K562 (cell line): Measurements from ENCODE around the gene SPAG4. TPM values are rescaled to one million over a fixed set of nuclear protein-coding genes. Genes with fewer than 3 reads are reported as not detected.

ENCODE experiments used
- ATAC-seq: fragments of 200-7000 bp; cut with Tn5 transposase; 3 replicates; pipeline ENCODE4 v1.9.1; 2020; ENCODE audit warnings: moderate library complexity
- BruUV-seq: library from RNA; stranded (reverse); fragments of 400-500 nt; replicated peaks from 2 replicates; lab custom pipeline; 2021; lab: Mats Ljungman, UMichigan
- CTCF ChIA-PET: fragments of 300-600 bp; formaldehyde crosslinking; extraction: SDS; loops from one replicate; lab custom pipeline; 2021; ENCODE audit warnings: low intra/inter-chr PET ratio; lab: Yijun Ruan, JAX
- POLR2A ChIA-PET: fragments of 300-600, 350-650 bp; sonication (Branson Sonifier 250); formaldehyde crosslinking; extraction: SDS; loops from one replicate; lab custom pipeline; 2021; ENCODE audit warnings: antibody characterized with exemption, inconsistent platforms; lab: Yijun Ruan, JAX
- DNase-seq, 4 experiments: peaks; one replicate each; pipeline versions ENCODE4 v3.0.0 to v3.0.0-alpha.2; 2011 to 2018; ENCODE audit warnings: low spot score in 3 of 4, mixed read lengths in 3 of 4; ENCODE audit errors: extremely low read depth in 1 of 4
- FAIRE-seq: peaks from 2 replicates; lab custom pipeline; 2011; peaks lifted over from hg19 to GRCh38; lab: Jason Lieb, UNC
- H2AFZ ChIP-seq: 2 replicates; pipeline ENCODE4 v1.6.0; 2011; ENCODE audit warnings: low read depth, low read length, control low read depth, inconsistent platforms
- H3K27ac ChIP-seq: fragments of 200-600 bp; 3 replicates; pipeline ENCODE4 v1.8.0; 2011; ENCODE audit warnings: low read depth, mild to moderate bottlenecking, control low read depth, inconsistent platforms, low read length, moderate library complexity, mixed read lengths; ENCODE audit errors: extremely low read depth
- H3K27me3 ChIP-seq, 2 experiments: fragments of 300-600 bp in 1 of 2; 2 replicates in 1 of 2; 3 replicates in 1 of 2; pipeline versions ENCODE4 v1.6.0 to v1.8.0; 2011; ENCODE audit warnings: inconsistent platforms in 2 of 2, low read length in 2 of 2, mild to moderate bottlenecking in 1 of 2, mixed read lengths in 1 of 2, moderate library complexity in 1 of 2; ENCODE audit not compliant: control insufficient read depth in 2 of 2, insufficient read depth in 2 of 2
- H3K36me3 ChIP-seq: fragments of 300-600 bp; 3 replicates; pipeline ENCODE4 v1.8.0; 2011; ENCODE audit warnings: mild to moderate bottlenecking, low read length, inconsistent platforms; ENCODE audit not compliant: control insufficient read depth, insufficient read depth
- H3K4me1 ChIP-seq, 2 experiments: fragments of 200-600 bp in 1 of 2; replicated peaks in 1 of 2; 2 replicates in 1 of 2; 3 replicates in 1 of 2; pipeline versions ENCODE4 v1.5.1 to v1.8.0; 2011; ENCODE audit warnings: inconsistent platforms in 2 of 2, low read length in 2 of 2, mild to moderate bottlenecking in 1 of 2, mixed read lengths in 1 of 2, moderate library complexity in 1 of 2; ENCODE audit not compliant: control insufficient read depth in 2 of 2, insufficient read depth in 2 of 2
- H3K4me2 ChIP-seq: 2 replicates; pipeline ENCODE4 v1.6.1; 2011; ENCODE audit warnings: low read length, control low read depth, inconsistent platforms, mixed read lengths; ENCODE audit not compliant: insufficient read depth
- H3K4me3 ChIP-seq: fragments of 200-600 bp; sonication (generic), shearing (Covaris generic); 2 replicates; pipeline ENCODE4 v1.5.1; 2016; ENCODE audit warnings: control low read depth, inconsistent platforms
- H3K79me2 ChIP-seq: fragments of 200-600 bp; 3 replicates; pipeline ENCODE4 v1.8.0; 2011; ENCODE audit warnings: low read length, inconsistent platforms; ENCODE audit not compliant: control insufficient read depth, insufficient read depth
- H3K9ac ChIP-seq, 2 experiments: 2 replicates each; pipeline versions ENCODE4 v1.6.0 to v1.6.1; 2011; ENCODE audit warnings: low read depth in 2 of 2, low read length in 2 of 2, control low read depth in 1 of 2, inconsistent platforms in 1 of 2, mild to moderate bottlenecking in 1 of 2, mixed read lengths in 1 of 2; ENCODE audit not compliant: insufficient read depth in 1 of 2
- H3K9me1 ChIP-seq: one replicate; pipeline ENCODE4 v1.6.0; 2011; ENCODE audit warnings: inconsistent platforms, mild to moderate bottlenecking, low read length, moderate library complexity; ENCODE audit not compliant: control insufficient read depth, insufficient read depth
- H3K9me3 ChIP-seq: replicated peaks from 2 replicates; pipeline ENCODE4 v1.5.1; 2011; ENCODE audit warnings: low read depth, low read length, inconsistent platforms; ENCODE audit not compliant: control insufficient read depth, insufficient read depth
- H4K20me1 ChIP-seq: replicated peaks from 2 replicates; pipeline ENCODE4 v1.6.1; 2011; ENCODE audit warnings: low read length, inconsistent platforms, mixed read lengths; ENCODE audit not compliant: control insufficient read depth, insufficient read depth
- CEBPG ChIP-seq, 3 experiments: fragments of 200-800 bp in 1 of 3; sonication (Bioruptor generic) in 1 of 3; sonication (generic) in 1 of 3; formaldehyde crosslinking in 1 of 3; IDR thresholded peaks in 2 of 3; conservative IDR thresholded peaks in 1 of 3; 2 replicates each; pipeline versions ENCODE4 v1.6.1 to v1.8.0; 2016 to 2022; ENCODE audit warnings: missing compliant biosample characterization in 2 of 3, missing genetic modification characterization in 2 of 3, mild to moderate bottlenecking in 1 of 3, missing genetic modification reagents in 1 of 3
- HDAC3 ChIP-seq: fragments of 450-650 bp; IDR thresholded peaks from 2 replicates; pipeline ENCODE4 v1.6.1; 2018; ENCODE audit warnings: borderline replicate concordance, mild to moderate bottlenecking, moderate library complexity; ENCODE audit not compliant: partially characterized antibody
- HIVEP1 ChIP-seq: fragments of 250-450 bp; sonication (Bioruptor Pico); IDR thresholded peaks from 2 replicates; pipeline ENCODE4 v1.4.0; 2020; ENCODE audit warnings: mild to moderate bottlenecking
- MCM3 ChIP-seq: fragments of 450-650 bp; IDR thresholded peaks from 2 replicates; pipeline ENCODE4 v1.6.1; 2016
- MCM5 ChIP-seq: fragments of 450-650 bp; IDR thresholded peaks from 2 replicates; pipeline ENCODE4 v1.6.1; 2016; ENCODE audit warnings: low read depth
- POLR2A ChIP-seq: fragments of 450-650 bp; conservative IDR thresholded peaks from 2 replicates; pipeline ENCODE4 v1.6.1; 2016
- POLR2AphosphoS5 ChIP-seq: IDR thresholded peaks from 2 replicates; pipeline ENCODE4 v1.6.1; 2011; ENCODE audit warnings: mild to moderate bottlenecking, low read depth, low read length, moderate library complexity; ENCODE audit not compliant: control insufficient read depth, insufficient read depth
- POLR2B ChIP-seq: fragments of 450-650 bp; IDR thresholded peaks from 2 replicates; pipeline ENCODE4 v1.6.1; 2018; ENCODE audit warnings: low read depth; ENCODE audit not compliant: partially characterized antibody
- POLR3G ChIP-seq: IDR thresholded peaks from 2 replicates; pipeline ENCODE4 v1.6.1; 2011; ENCODE audit not compliant: insufficient read length, insufficient replicate concordance; ENCODE audit errors: extremely low read depth
- RBFOX2 ChIP-seq: fragments of 200-400 bp; formaldehyde crosslinking; IDR thresholded peaks from 2 replicates; pipeline ENCODE4 v1.6.1; 2017; ENCODE audit warnings: low read depth, mild to moderate bottlenecking, low read length, moderate library complexity
- TFAM ChIP-seq: fragments of 250-450 bp; sonication (Bioruptor Pico); conservative IDR thresholded peaks from 2 replicates; pipeline ENCODE4 v1.5.0; 2021; ENCODE audit warnings: mild to moderate bottlenecking, moderate library complexity
- YBX1 ChIP-seq: fragments of 450-650 bp; IDR thresholded peaks from 2 replicates; pipeline ENCODE4 v1.7.1; 2016; ENCODE audit warnings: mild to moderate bottlenecking
- ZNF778 ChIP-seq: fragments of 450-650 bp; formaldehyde crosslinking; IDR thresholded peaks from 2 replicates; pipeline ENCODE4 v1.4.0; 2020; ENCODE audit warnings: mild to moderate bottlenecking, moderate library complexity
- ZSCAN32 ChIP-seq: fragments of 450-650 bp; formaldehyde crosslinking; IDR thresholded peaks from 2 replicates; pipeline ENCODE4 v1.4.0; 2020; ENCODE audit warnings: mild to moderate bottlenecking, moderate library complexity
- WGBS: fragments of 100-300 bp; shearing (Covaris generic); methylation state at CpG from one replicate; pipeline ENCODE4 v1.1.6; 2016; ENCODE audit warnings: low coverage, mixed read lengths; ENCODE audit not compliant: insufficient coverage; ENCODE audit errors: missing lambda C conversion rate; 5-methylcytosine and 5-hydroxymethylcytosine counted together
- in situ Hi-C: fragments of 300-500 bp; cut with MboI; formaldehyde crosslinking; loops from 4 replicates; pipeline ENCODE4 v1.15.0; 2018; ENCODE audit warnings: inconsistent platforms, mixed read lengths
- intact Hi-C: fragments of 100-400 bp; cut with micrococcal nuclease; formaldehyde crosslinking; loops from 2 replicates; pipeline ENCODE4 v1.14.2; 2022
- polyA plus RNA-seq, 8 experiments: library from polyadenylated mRNA; depleted of rRNA in 4 of 8; stranded (reverse) in 5 of 8; unstranded in 3 of 8; fragments of >200 nt; fragmentation: Nextera tagmentation in 2 of 8; fragmentation: Illumina TruSeq in 1 of 8; extraction: Ambion mirVana in 2 of 8; extraction: Trizol in 1 of 8; gene quantifications; 2 replicates each; pipeline versions ENCODE4 v1.2.1 to v1.2.3, GENCODE V29; 2011 to 2014; ENCODE audit warnings: inconsistent platforms in 1 of 8, missing spikeins in 1 of 8
- total RNA-seq, 7 experiments: library from RNA; depleted of rRNA in 6 of 7; stranded (reverse); fragments of >200 nt in 6 of 7; fragmentation: Illumina TruSeq in 2 of 7; extraction: Trizol in 2 of 7; gene quantifications; 2 replicates each; pipeline versions ENCODE4 v1.2.1 to v1.2.3, GENCODE V29; 2011 to 2021; ENCODE audit warnings: low replicate concordance in 1 of 7
- TF ChIP-seq, protein P1 (sequence below), 2 experiments: fragments of 450-650 bp in 1 of 2; sonication (generic) in 1 of 2; formaldehyde crosslinking in 1 of 2; IDR thresholded peaks in 1 of 2; conservative IDR thresholded peaks in 1 of 2; 2 replicates each; pipeline versions ENCODE4 v1.6.1 to v1.8.1; 2016 to 2023; ENCODE audit warnings: mild to moderate bottlenecking in 2 of 2, moderate library complexity in 2 of 2, inconsistent platforms in 1 of 2, missing genetic modification reagents in 1 of 2
- TF ChIP-seq, protein P2 (sequence below): fragments of 250-450 bp; sonication (Bioruptor Pico); IDR thresholded peaks from 2 replicates; pipeline ENCODE4 v1.9.0; 2021; ENCODE audit warnings: mild to moderate bottlenecking
- TF ChIP-seq, protein P3 (sequence below): fragments of 250-450 bp; sonication (Bioruptor Pico); IDR thresholded peaks from 2 replicates; pipeline ENCODE4 v1.5.1; 2021; ENCODE audit warnings: mild to moderate bottlenecking
- TF ChIP-seq, protein P4 (sequence below): fragments of 450-650 bp; IDR thresholded peaks from 2 replicates; pipeline ENCODE4 v1.6.1; 2016; ENCODE audit warnings: missing biosample characterization, missing genetic modification characterization

The SPAG4 gene
- total and polyA plus RNA-seq, 9 of the 15 experiments (the other 6 are each of a cell fraction or from before 2014, with no cell fraction given), result 1.6 to 11.4 (median 4.6) TPM

DNA sequence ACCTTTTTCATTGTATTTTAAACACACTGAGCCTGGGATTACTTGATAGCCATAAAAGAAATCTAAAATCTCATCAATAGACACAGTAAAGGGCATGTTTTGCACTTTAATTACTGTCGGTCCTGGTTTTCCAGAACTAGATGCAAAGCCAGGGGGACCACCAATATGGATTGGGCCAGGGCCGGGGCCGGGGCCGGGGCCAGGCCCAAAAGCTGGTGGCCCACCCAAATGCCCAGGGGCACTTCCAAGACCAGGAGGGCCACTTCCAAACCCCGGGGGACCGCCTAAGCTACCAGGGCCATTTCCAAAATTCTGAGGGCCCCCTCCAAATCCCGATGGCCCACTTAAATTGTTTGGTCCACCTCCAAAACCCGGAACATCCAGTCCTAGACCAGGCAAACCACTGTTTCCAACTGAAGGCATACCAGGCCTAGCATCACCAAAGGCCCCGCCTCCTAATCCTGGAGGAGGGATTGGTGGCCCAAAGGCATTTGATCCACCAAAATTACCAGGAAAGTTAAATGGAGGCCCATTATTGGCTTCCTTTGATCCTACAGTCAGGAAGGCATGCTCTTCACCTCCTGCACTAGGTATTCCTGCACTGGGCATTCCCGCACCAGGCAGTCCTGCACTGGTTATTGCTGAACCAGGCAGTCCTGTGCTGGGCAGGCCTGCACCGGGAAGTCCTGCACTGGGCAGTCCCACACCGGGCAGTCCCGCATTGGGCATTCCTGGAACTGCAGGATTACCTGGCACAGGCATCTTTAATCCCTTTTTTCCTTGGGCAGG, 37.2 kb downstream of the SPAG4 start:
- Histone ChIP-seq H3K9me1 (no peaks in the 10 kb centered on the region), H3K27me3 (no peaks in the 10 kb centered on the region), H3K4me2 (no peak overlapping the region), H3K79me2 (peaks cover 97% of the 10 kb centered on the region), H3K4me3 (no peak overlapping the region), H3K9ac (no peak overlapping the region), H4K20me1 (peaks cover 22% of the 10 kb centered on the region; the same call in 1 of the 2 replicates), H3K36me3 (peaks cover 78% of the 10 kb centered on the region), H3K9me3 (no peaks in the 10 kb centered on the region), H3K27ac (no peak overlapping the region), H3K4me1 (no peaks in the 10 kb centered on the region; a peak in 1 of 5 replicates), H2AFZ (no peak overlapping the region)
- ChIA-PET POLR2A (interaction anchor here (0.6 to 3.8 kb wide), 9 partner anchors 7 to 714 kb away, joined by 3 to 26 read pairs (median 4); partner anchors contain the start of genes CPNE1 and RBM12), CTCF (no interaction called here)
- 95% methylated on average over 13 of the region's 13 CpGs for WGBS
- intact Hi-C loops (no loop called here), in situ Hi-C loops (no loop called here)
- peak; percentile 54 for ATAC-seq
- no TSS peak for BruUV-seq
- FAIRE-seq, result no peak
- DNase-seq, result no peak
- TF ChIP-seq, protein P1, sequence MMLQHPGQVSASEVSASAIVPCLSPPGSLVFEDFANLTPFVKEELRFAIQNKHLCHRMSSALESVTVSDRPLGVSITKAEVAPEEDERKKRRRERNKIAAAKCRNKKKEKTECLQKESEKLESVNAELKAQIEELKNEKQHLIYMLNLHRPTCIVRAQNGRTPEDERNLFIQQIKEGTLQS (IDR thresholded peaks at IDR 0.05), result no peak
- TF ChIP-seq, protein P1 (CRISPR knock-in tag; conservative IDR thresholded peaks at IDR 0.05), result no peak
- TF ChIP-seq, protein P2, sequence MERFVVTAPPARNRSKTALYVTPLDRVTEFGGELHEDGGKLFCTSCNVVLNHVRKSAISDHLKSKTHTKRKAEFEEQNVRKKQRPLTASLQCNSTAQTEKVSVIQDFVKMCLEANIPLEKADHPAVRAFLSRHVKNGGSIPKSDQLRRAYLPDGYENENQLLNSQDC, result no peak
- TF ChIP-seq RBFOX2 (0 out of 2 replicates have a peak, but pooled peaks have one; percentile 42), CEBPG (CRISPR knock-in tag; IDR thresholded peaks at IDR 0.05) (no peak), CEBPG (tag; conservative IDR thresholded peaks at IDR 0.05 in 1 of 2, IDR thresholded peaks at IDR 0.05 in 1 of 2) (no peak), HIVEP1 (CRISPR knock-in tag) (no peak), POLR2B (peak; percentile 42), ZNF778 (CRISPR knock-in tag) (no peak), YBX1 (no peak), MCM5 (no peak), HDAC3 (no peak), POLR3G (no peak), ZSCAN32 (CRISPR knock-in tag) (no peak), POLR2A (peak; percentile 32; the same call in 1 of the 2 replicates), TFAM (CRISPR knock-in tag) (no peak), MCM3 (no peak), POLR2AphosphoS5 (0 out of 2 replicates have a peak, but pooled peaks have one; percentile 37)
- TF ChIP-seq, protein P3, sequence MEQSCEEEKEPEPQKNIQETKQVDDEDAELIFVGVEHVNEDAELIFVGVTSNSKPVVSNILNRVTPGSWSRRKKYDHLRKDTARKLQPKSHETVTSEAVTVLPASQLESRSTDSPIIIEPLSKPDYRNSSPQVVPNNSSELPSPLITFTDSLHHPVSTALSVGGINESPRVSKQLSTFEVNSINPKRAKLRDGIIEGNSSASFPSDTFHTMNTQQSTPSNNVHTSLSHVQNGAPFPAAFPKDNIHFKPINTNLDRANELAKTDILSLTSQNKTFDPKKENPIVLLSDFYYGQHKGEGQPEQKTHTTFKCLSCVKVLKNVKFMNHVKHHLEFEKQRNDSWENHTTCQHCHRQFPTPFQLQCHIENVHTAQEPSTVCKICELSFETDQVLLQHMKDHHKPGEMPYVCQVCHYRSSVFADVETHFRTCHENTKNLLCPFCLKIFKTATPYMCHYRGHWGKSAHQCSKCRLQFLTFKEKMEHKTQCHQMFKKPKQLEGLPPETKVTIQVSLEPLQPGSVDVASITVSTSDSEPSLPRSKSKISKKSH (CRISPR knock-in tag), result no peak
- TF ChIP-seq, protein P4, sequence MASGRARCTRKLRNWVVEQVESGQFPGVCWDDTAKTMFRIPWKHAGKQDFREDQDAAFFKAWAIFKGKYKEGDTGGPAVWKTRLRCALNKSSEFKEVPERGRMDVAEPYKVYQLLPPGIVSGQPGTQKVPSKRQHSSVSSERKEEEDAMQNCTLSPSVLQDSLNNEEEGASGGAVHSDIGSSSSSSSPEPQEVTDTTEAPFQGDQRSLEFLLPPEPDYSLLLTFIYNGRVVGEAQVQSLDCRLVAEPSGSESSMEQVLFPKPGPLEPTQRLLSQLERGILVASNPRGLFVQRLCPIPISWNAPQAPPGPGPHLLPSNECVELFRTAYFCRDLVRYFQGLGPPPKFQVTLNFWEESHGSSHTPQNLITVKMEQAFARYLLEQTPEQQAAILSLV (tag), result no peak
